ENCODE results near the gene WRAP73.

WRAP73 gene

DNA sequence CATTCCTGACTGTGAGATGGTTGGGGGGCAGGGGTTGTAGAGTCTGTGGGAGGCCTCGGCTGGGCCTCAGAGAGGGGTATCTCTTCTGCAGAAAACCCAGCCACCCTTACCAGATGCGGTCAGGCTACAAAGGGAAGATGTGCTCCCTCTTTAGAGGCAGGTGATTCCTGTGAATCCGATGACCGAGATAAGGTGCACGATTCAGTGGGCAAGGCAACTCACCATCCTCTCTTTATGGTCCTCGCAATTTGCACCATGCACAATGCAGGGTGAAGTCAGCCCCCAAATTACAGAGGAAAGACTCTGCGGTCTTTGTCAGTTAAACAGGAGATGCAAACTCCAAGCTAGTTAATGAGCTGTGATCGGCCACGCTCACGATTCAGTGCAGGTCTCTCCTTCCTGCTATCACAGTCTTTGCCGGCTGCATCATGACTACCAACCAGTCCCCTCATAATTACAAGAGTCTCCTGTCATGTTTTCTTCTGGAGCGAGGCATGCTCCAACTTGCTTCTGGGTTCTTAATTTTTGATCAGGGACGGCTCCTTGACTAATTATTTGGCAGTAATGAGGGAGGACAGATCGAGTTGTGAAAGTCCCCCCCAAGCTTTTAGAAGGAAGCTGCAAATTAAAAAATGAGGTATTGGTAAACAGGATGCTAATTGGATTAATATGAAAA lies 14.9 kb upstream of the WRAP73 start:
- DNase-seq = no peak

DNA sequence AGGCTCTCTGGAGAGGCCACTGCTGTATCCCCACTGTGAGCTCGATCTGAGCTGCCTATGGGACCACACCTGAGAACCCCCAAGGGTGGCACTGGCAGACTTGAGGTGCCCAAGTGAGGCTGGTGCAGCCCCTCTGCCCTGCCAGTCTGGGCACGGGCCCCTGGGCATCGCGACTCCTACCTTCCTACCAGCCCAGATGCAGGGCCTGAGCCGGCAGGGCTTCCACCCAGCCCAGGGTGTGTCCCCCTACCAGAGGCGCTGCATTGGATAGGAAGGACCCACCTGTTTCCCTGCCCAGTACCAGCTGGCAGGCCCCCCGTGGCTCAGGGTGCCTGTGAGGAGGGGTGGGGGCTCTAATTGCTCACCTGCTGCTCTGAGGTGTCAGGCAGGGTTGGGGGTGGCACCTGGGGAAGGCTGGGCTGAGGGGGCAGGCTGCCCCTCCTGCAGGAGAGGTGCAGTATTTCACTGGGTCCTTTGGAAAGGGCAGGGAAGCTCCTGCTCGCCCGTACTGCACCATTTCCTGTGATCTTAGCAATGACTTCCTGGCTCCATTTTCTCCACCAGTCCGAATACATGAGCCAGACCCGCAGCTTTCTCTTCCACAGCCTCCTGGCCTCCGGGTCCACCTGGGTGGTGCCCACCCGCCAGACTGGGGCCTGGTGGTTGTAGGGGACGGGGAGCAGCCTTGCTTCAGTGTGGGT lies 14.2 kb upstream of the WRAP73 start:
- DNase-seq = no peak

DNA sequence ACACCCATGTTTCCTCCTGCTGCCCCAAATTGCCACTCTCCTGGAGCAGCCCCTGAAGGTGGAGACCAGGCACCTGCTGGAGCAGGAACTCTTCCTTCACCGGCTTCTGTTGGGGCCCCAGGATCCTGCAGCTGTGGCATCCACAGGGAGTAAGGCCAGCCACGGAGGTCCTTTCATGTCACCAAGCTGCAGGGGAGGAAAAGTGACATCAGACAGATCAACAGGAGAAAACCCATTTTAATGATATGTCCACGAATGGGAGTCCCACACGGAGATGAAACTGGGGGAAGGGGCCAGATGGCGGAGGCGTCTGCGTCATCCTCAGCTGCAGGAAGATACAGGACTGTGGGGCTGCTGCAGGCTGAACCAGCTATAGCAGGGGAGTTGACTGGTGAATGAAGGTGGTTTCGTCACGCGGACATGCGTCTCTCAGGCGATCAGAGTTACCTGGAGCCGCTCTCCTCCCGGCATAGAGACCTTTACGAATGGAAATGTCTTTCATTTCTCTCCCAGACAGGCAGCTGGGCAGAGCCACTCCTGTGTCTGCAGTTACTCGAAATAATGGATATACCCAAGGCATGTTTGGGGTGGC lies 12.3 kb upstream of the WRAP73 start:
- DNase-seq = no peak

DNA sequence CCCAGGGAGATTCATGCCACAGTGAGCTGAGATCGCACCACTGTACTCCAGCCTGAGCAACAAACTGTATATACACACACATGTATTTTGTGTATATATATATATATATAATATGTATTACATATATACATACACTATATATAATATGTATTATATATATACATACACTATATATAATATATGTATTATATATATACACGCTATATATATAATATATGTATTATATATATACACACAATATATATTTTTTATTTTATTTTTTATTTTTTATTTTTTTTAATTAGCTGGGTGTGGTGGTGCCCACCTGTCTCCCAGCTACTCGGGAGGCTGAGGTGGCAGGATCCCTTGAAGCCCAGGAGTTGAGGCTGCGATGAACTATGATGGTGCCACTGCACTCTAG lies 11.7 kb upstream of the WRAP73 start:
- DNase-seq = no peak

DNA sequence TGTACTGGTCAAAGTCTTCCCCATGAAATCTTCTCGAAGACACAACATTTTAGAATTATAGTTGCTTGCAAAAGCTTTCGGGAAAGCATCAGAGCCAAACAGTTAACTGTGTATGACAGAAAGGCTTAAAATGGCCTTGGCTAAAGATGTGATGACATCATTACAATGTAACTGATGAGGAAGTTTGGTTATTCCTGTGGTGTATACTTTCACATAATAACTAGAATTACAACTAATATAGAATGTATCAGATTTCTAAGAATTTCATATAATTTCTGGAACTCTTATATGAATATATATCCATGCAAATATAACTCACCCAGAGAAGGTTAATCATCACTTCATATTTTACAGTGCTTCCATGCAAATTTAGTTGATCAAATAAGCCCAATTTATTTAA lies 10.8 kb upstream of the WRAP73 start:
- no peak for DNase-seq

DNA sequence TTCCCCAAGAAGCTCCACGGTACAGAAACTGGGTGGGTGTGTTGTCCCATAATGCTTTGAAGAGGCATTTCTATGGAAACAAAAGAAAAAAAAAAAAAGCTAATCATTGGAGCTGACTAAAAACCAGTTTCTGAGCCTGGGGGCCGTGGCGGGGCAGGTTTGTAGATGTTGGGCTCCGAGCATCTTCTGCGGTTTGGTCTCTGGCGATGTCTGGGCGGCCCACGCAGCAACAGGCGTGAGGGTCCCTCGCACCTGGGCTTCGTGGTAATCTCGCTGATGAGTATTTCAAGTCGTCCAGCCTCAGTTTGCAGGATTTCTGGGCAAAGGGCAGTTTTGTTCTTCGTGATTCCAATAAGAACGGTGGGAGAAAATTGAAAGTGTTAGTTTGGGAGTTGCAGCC lies 9.2 kb upstream of the WRAP73 start:
- DNase-seq = no peak

DNA sequence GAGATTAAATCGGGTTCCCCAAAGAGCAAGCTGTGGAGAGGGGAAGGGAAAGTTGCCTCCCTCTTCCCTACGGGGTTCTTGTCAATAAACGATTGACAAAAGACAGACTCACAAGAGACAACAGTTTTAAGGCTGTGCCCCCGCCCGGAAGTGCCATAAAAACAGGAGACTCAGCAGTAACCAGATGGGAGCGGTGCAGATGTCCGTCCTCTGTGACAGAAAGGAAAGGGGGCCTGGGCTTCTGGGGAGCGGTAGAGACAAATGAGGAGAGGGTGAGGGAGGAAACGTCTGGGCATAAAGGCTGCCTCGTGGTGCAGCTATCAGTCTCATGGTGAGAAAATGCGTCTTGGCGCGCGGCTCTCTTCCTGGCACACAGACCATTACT lies 8.3 kb upstream of the WRAP73 start:
- no peak for DNase-seq

DNA sequence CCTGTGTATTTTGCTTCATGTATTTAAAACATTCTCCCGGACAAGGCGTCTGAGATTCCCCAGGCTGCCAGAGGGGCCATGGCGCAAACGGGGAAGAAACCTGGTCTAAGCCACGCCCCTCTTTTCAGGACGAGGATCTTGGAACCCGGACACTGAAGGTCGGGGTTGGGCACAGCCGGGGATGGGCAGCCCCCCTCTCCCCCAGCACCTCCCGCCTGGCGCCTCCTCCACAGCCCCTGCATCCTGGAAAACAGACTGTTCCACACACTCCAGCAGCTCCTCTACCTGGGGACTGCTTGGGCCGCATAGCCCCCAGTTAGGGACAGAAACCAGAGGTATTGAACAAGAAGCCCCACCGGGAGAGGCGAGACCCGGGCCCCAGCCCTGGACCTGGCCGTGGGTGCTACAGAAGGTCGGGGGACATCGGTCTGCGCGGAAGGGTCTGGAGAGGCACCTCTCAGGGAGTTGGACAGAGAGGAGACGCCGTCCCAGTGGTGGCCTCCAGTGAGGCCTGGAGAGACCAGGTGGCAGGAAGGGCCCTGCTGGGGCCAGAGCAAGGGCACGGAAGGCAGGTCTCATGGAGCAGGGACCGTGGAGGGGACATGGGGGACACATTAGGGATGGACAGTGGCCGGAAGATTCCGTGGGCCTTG lies 7.8 kb upstream of the WRAP73 start:
- no peak for DNase-seq

DNA sequence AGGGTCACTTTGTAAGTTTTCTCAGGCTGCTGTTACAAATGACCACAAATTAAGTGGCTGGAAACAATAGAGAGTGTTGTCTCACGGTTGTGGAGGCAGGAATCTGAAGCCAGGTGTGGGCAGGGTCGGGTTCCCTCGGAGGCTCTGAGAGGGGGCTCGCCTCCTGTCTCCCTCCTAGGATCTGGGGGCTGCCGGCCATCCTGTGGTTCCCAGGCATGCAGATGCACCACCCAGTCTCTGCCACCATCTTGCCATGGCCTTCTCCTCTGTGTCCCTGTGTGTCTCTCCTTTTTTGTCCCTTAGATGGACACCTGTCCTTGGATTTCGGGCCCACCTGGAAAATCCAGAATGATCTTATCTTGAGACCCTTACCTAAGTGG lies 7.2 kb upstream of the WRAP73 start:
- DNase-seq = no peak

DNA sequence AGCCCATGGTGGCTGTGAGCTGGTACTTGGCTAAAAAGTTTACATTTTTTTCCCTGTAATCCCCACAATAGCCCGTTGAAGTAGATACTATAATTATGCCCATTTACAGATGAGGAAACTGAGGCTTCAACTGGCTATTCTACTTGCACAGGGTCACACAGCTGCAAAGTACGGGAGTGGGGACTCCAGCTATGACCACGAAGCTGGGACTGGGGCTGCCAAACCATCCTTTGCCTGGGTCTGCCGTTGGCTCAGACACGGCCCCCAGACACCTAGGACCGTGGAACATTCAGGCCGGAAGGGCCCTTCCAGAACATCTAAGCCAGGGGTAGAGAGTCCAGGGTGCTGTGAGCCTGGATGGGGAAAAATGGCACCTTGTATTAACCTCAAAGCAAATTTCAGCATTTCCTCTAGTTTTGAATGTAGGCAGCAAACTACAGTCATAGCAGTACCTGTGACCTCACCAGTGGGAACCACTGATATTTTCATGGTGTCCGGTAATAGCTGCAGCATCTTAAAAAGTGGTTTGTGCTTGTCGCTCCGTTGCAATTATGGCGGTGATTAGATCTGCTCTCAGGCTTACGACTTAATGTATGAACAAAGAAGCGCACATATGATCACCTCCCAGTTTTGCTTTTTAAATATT lies 6.7 kb upstream of the WRAP73 start:
- no peak for DNase-seq

DNA sequence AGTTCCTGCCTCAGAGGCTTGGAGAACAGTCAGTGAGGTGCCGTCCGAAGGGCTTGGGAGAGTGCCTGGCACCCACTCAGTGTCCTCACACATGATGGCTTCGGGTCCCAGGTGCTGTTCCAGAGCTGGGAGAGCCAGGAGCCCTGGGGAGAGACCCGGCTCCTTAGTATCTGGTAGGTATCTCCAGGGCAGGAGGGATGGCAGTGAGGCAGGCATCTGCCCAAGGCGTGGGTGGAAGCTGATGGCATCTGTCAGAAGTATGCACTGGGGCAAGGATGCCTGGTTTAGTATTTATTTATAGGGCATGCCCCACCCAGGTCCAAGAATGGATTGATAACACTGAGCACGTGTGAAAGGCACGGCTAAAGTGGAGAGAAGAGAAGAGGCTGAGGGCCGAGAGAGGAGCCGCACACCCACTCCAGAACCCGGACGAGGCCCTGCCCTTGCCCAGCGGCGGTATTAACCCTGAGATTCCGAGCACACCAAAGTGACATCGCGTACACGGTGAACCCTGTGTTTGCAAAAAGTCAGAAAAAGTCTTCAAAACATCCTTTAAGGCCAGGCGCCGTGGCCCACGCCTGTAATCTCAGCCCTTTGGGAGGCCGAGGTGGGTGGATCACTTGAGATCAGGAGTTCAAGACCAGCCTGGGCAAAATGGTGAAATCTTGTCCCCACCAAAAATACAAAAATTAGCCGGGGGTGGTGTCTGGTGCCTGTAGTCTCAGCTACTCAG lies 4.8 kb upstream of the WRAP73 start:
- no peak for DNase-seq

DNA sequence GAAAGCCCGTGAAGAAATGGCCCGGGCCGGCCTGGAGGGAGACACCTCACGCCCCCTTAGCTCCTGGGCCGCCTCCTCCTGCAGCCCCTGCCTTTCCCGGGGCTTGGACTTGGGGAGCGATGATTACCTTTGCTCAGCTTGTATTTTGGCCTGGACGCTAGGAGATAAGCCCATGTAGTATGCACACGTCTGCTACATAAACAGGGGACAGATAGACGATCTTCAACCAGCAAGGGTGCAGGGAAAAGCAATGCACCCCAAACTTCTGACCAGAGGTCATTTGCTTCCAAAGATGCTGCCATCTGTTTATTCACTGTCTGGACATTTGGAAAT lies 3.3 kb upstream of the WRAP73 start:
- no peak for DNase-seq

DNA sequence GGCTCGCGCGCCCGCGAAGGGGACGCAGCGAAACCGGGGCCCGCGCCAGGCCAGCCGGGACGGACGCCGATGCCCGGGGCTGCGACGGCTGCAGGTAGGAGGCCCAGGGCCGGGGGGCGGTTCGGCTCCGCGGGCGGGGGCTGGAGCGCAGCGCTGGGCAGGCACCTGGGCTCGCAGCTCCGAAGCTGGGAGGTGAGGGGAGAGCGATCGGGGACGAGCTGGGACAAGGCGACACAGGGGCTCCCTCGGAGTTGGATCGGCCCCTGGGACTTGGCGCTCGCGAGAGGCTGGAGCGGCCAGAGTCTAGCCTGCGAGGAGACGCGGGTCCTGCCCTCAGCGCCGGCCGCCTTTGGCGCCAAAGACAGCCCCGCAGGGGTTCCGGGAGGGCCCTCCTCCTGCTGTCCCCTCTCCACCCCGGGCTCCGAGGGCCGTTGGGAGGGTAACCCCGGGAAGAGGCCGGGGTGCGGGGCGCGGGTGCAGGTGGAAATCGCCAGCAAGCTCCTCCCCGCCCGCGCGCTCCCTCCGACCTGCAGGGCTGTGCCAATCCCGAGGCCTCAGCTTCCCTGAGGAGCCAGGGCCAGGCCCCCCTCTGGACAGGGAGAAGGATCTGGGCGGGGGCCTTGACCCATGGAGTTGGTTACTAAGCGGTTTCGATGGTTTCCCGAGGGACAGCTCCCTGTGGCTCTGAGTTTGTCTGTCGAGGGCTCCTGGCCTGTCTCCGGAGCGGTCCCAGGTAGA lies 2.8 kb upstream of the WRAP73 start:
- no peak for DNase-seq

DNA sequence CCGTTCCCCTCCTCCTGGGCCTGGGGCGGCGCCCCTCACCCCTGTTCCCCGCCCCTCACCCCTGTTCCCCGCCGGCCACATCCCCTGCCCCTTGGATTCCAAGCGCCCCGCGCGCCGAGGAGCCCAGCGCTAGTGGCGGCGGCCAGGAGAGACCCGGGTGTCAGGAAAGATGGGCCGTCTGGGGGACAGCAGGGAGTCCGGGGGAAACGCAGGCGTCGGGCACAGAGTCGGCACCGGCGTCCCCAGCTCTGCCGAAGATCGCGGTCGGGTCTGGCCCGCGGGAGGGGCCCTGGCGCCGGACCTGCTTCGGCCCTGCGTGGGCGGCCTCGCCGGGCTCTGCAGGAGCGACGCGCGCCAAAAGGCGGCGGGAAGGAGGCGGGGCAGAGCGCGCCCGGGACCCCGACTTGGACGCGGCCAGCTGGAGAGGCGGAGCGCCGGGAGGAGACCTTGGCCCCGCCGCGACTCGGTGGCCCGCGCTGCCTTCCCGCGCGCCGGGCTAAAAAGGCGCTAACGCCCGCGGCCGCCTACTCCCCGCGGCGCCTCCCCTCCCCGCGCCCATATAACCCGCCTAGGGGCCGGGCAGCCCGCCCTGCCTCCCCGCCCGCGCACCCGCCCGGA lies 2.1 kb upstream of the WRAP73 start, which contains the start of gene TP73:
Gene TP73 (plus strand): TSS at position 587 of the 618 bp plus-strand sequence. CDS start 29,850 bp downstream, outside the sequence.
- no peak for DNase-seq

DNA sequence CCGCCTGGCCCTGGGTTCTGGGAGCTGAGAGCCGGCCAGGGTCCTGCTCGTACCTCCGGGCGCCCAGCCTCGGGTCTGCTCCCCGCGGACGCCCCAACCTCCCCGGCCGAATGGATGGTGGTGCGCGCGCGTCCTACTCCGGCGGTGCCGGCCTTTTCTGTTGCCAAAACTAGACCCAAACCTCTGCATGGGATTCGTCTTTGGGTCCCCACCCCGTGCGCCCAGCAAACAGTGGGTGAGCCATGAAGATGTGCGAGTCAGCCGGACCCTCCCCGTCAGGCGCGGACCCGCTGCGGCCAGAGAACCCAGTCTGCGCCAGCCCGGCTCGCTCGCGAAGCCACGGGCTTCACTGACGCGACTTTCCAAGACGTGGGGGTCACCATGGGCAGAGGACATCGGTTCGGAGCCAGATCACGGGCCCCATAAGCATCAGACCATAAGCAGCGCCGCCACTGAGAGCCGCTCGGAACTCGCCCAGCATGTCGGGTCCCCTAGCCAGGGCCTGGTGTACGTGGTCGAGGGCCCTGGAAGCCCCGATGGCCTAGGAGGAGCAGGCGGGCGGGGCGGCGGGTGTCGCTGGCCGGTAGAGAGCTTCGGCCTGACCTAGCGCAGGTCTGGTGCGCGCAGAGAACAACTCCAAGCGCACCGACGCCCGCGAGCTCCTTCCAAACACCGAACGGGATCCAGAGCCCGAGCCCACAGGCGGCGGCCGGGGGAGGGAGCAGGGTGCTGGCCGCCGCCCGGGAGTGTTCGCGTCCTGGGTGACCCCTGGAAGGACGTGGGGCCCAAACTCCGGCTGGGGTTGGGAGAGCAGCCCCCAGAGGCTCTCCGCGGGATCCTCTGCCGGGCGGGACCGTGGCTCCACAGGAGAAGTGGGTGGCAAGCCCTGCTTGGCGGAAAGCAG lies 1.4 kb upstream of the WRAP73 start:
- no peak for DNase-seq

DNA sequence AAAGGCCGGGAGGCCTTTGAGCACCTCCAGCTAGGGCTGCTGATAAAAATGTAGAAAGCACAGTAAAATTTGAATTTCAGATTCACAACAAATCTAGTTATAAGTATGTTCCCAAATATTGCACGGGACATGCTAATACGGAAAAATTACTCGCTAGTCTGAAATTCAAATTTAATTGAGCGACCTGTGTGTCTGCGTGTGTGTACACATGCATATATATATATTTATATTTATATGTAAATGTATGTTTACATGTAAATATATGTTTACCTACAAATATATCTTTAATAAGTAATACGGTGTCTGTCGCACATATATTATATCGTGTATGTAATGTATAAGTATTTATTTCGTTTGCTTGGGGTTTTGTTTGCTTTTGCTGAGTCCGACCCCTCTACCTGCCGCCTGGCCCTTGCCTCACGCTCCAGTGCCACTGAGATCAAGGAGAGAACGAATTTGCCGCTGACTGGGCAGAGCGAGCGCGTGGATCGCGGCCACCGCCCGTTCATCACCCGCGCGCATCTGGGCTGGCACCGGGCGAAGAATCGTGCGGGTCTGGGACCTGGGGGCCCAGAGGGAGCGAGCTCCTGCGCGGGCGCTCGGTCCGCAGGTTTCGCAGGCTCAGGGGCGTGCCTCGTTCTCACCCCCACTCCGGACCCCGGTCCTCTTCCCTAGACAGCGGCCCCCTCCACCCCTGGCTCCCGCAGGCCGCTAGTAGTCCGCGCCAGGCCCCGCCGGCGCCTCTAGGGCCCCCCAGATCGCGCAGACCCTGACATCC lies 534 bp upstream of the WRAP73 start:
- no peak for DNase-seq

DNA sequence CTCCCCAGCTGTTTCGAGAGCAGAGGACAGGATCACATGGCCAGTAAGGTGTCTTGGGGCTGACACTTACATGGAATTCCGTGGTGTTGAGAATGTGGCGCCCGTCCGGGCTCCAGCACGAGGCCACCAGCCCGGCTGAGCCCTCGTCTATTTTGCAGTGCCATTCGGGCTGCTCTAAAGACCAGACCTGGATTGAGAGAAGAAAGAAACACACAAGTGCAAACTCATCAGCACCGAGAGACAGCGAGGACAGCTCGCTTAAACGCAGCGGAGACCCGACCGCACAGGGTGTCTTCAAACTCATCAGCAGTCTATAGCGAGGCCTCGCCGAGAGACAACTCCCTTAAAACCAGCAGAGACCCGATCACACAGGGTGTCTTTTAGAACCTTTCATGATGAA lies 3.3 kb downstream of the WRAP73 start:
- no peak for DNase-seq

DNA sequence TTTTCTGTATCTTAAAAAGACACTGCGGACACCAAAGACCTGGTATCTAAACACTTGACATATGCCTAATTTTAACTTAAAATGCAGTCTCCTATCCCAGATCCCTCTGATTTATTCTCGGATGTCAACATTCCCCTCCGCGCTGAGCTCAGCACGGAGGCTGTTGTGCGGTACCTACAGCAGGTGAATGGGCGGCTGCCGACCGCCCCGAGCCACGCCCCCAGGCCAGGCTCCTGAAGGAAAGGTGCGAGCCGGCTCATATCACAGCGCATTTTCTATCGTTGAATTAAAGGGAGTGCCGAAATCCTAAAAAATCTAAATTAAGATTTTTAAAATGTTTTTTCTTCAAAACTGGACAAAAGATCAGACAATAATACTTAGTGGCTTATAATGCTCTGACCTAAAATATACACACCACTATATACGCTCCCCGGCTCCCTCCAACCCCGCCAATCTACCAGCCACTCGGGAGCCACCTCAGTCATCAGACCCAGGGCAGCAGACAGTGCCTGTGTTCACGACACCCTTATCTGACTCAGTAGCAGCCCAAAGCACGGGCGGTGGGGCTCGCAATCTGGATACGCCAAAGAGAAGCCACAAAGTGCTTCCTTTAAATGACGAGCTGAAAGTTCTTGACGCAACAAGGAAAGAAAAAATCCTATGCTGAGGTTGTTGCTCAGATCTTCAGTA lies 4.1 kb downstream of the WRAP73 start:
- no peak for DNase-seq

DNA sequence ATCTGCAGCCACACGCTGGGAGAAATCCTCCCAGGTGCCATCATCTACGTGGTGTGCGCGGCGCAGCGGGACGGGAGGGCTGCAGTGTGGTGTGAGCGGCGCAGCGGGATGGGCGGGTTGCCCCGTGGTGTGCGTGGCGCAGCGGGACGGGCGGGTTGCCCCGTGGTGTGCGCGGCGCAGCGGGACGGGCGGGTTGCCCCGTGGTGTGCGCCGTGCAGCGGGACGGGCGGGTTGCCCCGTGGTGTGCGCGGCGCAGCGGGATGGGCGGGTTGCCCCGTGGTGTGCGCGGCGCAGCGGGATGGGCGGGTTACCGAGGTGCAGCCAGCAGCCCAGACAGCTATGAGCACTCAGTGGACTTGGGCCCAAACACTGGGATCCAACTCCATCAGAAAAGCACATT lies 4.7 kb downstream of the WRAP73 start:
- no peak for DNase-seq

Data from activated CD4-positive, CD25-positive, alpha-beta regulatory T cell (primary cell).